Thymus (tissue), 11 donors: ENCODE measurements around the gene ITGB1BP1. TPM values are rescaled to one million over a fixed set of nuclear protein-coding genes. Genes with fewer than 3 reads are reported as not detected.

Experiments used
- DNase-seq, 9 donors: peaks; one replicate each; pipeline ENCODE4 v3.0.0-alpha.2; 2013; ENCODE audit warnings: low spot score in 9 of 9, low read depth in 6 of 9, missing footprints in 1 of 9
- H3K27ac ChIP-seq, 2 donors: one replicate each; pipeline ENCODE4 v1.5.1; 2013; ENCODE audit warnings: control low read depth in 1 of 2, low read depth in 1 of 2, low read length in 1 of 2, mild to moderate bottlenecking in 1 of 2, moderate library complexity in 1 of 2
- H3K27me3 ChIP-seq, 2 donors: one replicate each; pipeline ENCODE4 v1.5.1; 2013; ENCODE audit warnings: low read length in 1 of 2; ENCODE audit not compliant: control insufficient read depth in 2 of 2, insufficient read depth in 1 of 2
- H3K36me3 ChIP-seq, 2 donors: one replicate each; pipeline ENCODE4 v1.5.1; 2013; ENCODE audit warnings: low read length in 1 of 2, mild to moderate bottlenecking in 1 of 2, moderate library complexity in 1 of 2; ENCODE audit not compliant: control insufficient read depth in 2 of 2, insufficient read depth in 2 of 2
- H3K4me1 ChIP-seq, 2 donors: one replicate each; pipeline ENCODE4 v1.5.1; 2013; ENCODE audit warnings: low read length in 2 of 2; ENCODE audit not compliant: control insufficient read depth in 2 of 2, insufficient read depth in 2 of 2
- H3K4me3 ChIP-seq, 2 donors: one replicate each; pipeline ENCODE4 v1.5.1; 2013; ENCODE audit warnings: low read length in 2 of 2, control low read depth in 1 of 2, mild to moderate bottlenecking in 1 of 2
- H3K9me3 ChIP-seq, 2 donors: one replicate each; pipeline ENCODE4 v1.5.1; 2013; ENCODE audit warnings: low read length in 1 of 2, mild to moderate bottlenecking in 1 of 2; ENCODE audit not compliant: control insufficient read depth in 2 of 2, insufficient read depth in 1 of 2
- WGBS: extraction: QIAGEN DNeasy Blood & Tissue Kit; methylation state at CpG from one replicate; pipeline ENCODE4 v1.1.7; 2013; 5-methylcytosine and 5-hydroxymethylcytosine counted together
- polyA plus RNA-seq: library from polyadenylated mRNA; stranded (reverse); fragments of 200-250 nt; gene quantifications from one replicate; pipeline ENCODE4 v1.2.3, GENCODE V29; 2013
- total RNA-seq: library from RNA; stranded (reverse); fragments of 120-200 nt; gene quantifications from one replicate; pipeline ENCODE4 v1.2.4, GENCODE V29; 2013
- donor health status: healthy.

ITGB1BP1 gene
- total and polyA plus RNA-seq, 2 donors, result 37.3 to 116 TPM

DNA sequence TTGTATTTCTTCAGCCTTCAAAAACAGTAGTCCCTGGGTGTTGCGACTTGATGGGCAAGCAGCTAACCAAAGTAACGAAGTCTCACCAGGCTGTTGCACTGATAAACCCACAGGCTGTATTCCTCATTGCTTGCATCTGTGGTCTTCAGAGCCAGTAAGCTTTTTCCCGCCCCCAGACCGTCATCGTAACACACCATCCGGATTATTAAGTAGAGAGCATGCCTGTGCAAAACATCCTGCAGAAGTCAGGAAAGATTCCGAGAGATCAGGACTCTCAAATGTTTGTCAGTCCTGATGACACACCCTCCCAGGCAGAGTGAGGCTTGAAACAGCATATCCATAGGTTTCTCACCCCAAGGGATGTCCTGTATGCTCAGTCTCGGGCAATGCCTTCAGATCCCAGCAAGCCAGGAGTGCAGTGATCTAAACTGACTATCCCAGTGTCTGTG is 15.9 kb downstream of the ITGB1BP1 start:
- Histone ChIP-seq H3K4me3 (no peak overlapping the region), H3K27ac (no peak overlapping the region), H3K9me3 (no peaks in the 10 kb centered on the region), H3K27me3 (no peaks in the 10 kb centered on the region), H3K36me3 (peaks cover 25 to 57% of the 10 kb centered on the region in 2 donors), H3K4me1 (no peaks in the 10 kb centered on the region)
- DNase-seq, result no peak
- WGBS, result 97% methylated on average over 8 of the region's 8 CpGs

DNA sequence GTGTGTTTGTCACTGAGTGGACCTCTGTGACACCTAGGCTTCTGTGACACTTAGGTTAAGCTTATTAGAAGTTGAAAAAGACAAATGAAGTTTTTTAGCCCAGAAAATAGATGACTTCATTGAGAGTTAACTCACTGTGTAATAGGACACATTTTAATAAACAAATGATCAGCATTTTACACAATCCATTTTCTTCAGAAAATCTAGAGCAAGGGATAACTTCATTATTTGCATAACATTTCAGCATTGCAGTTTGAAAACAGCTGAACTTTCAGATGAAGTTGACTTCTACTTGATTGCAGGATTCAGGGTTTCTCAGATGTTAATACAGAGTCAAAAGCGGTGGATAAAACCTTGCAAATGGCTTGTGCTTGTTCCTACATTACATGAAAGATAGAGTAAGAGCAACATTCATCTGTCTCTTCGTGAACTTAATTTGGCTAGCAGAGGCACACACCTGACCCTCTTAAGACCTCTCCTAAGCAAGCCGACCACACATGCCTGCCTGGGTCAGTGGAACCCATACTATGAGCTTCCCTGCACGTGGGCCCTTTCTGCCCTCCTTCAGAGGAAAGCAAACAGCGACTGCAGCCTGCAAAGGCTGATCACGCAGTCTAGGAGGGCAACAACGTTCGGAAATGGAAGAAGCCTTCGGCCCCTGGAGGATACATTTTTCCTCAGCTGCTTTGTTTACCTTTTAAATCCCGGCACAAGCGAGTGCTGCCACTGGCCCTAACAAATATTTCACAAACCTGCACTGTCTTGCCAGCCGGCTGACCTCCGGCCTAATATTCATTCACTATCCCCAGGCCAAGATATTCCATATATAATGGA is 16.6 kb downstream of the ITGB1BP1 start:
- WGBS, result 96% methylated on average over 13 of the region's 13 CpGs
- Histone ChIP-seq H3K36me3 (peaks cover 21 to 52% of the 10 kb centered on the region in 2 donors), H3K4me3 (no peak overlapping the region), H3K27me3 (no peaks in the 10 kb centered on the region), H3K9me3 (no peaks in the 10 kb centered on the region), H3K27ac (no peak overlapping the region), H3K4me1 (no peaks in the 10 kb centered on the region)
- no peak for DNase-seq

- no peak overlapping the region for H3K4me3 ChIP-seq
- H3K36me3 ChIP-seq, result peaks cover 16 to 43% of the 10 kb centered on the region in 2 donors
- WGBS, result 99% methylated on average over 2 of the region's 2 CpGs
- H3K9me3 ChIP-seq, result no peaks in the 10 kb centered on the region
- DNase-seq, result no peak
- H3K4me1 ChIP-seq, result no peaks in the 10 kb centered on the region
- H3K27ac ChIP-seq, result no peak overlapping the region
- no peaks in the 10 kb centered on the region for H3K27me3 ChIP-seq
Measured at GRCh38 chr2:9405636-9406035, 17.7 kb downstream of the ITGB1BP1 start.

DNA sequence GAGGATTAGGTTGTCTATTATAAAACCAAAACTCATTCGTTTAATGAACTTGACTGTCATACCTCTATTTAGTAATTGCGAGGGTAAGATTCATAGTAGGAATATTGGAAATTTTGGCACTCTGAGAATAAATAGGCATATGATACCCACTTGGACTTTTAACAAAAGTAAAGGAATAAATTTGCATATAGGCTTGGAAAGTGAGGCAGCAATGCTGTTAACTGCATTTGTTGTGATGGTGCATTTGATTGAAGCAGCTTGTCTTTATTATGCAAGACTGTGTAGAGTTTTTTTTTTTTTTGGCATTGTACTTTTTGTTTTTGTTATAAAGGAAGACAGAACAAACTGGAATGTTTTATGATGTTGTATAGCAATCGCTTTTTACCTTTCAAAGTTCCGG is 18.9 kb downstream of the ITGB1BP1 start:
- H3K36me3 ChIP-seq, result peaks cover 12 to 37% of the 10 kb centered on the region in 2 donors
- no peak for DNase-seq
- no peaks in the 10 kb centered on the region for H3K27me3 ChIP-seq
- WGBS, result 97% methylated on average over 4 of the region's 4 CpGs
- no peaks in the 10 kb centered on the region for H3K9me3 ChIP-seq
- H3K4me1 ChIP-seq, result no peaks in the 10 kb centered on the region
- H3K4me3 ChIP-seq, result no peak overlapping the region
- H3K27ac ChIP-seq, result no peak overlapping the region

DNA sequence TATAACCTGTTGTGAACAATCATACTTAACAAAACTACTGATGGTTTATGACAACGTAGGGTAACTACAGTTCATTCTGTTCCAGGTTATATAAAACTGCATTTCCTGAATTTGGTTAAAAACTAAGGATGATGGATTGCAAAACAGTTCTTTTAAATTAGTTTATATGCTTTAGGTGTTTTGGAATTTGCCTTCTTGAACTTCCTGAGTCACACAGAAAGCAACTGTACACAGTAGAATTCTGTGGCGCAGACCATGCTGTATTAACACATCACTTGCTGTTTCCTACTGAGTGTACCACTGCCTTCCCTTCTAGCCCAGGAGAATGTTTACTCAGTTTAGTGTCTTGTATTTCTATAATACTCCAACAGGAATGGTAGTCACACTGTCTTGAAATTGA is 19.4 kb downstream of the ITGB1BP1 start:
- 85% methylated on average over 2 of the region's 2 CpGs for WGBS
- no peak overlapping the region for H3K4me3 ChIP-seq
- H3K36me3 ChIP-seq, result peaks cover 11 to 32% of the 10 kb centered on the region in 2 donors
- H3K27me3 ChIP-seq, result no peaks in the 10 kb centered on the region
- no peaks in the 10 kb centered on the region for H3K4me1 ChIP-seq
- H3K9me3 ChIP-seq, result no peaks in the 10 kb centered on the region
- DNase-seq, result no peak
- no peak overlapping the region for H3K27ac ChIP-seq

- H3K27me3 ChIP-seq, result no peaks in the 10 kb centered on the region
- H3K4me3 ChIP-seq, result no peak overlapping the region
- no peaks in the 10 kb centered on the region for H3K4me1 ChIP-seq
- H3K27ac ChIP-seq, result no peak overlapping the region
- 94% methylated on average over 19 of the region's 19 CpGs for WGBS
- peaks cover 4 to 16% of the 10 kb centered on the region in 2 donors for H3K36me3 ChIP-seq
- no peak for DNase-seq
- H3K9me3 ChIP-seq, result no peaks in the 10 kb centered on the region
Measured at GRCh38 chr2:9401646-9402371, 21.5 kb downstream of the ITGB1BP1 start.

- no peaks in the 10 kb centered on the region for H3K27me3 ChIP-seq
- DNase-seq, result no peak
- WGBS, result 98% methylated on average over 12 of the region's 12 CpGs
- H3K4me3 ChIP-seq, result no peak overlapping the region
- no peak overlapping the region for H3K27ac ChIP-seq
- no peaks in the 10 kb centered on the region for H3K4me1 ChIP-seq
- H3K36me3 ChIP-seq, result peaks cover 4 to 12% of the 10 kb centered on the region in 2 donors
- no peaks in the 10 kb centered on the region for H3K9me3 ChIP-seq
Measured at GRCh38 chr2:9401059-9401547, 22.2 kb downstream of the ITGB1BP1 start.

- WGBS, result 87% methylated on average over 12 of the region's 12 CpGs
- H3K4me3 ChIP-seq, result no peak overlapping the region
- H3K9me3 ChIP-seq, result no peaks in the 10 kb centered on the region
- no peaks in the 10 kb centered on the region for H3K4me1 ChIP-seq
- H3K27ac ChIP-seq, result no peak overlapping the region
- H3K27me3 ChIP-seq, result no peaks in the 10 kb centered on the region
- DNase-seq, result peak in 1 of 9 donors; percentile 8
- H3K36me3 ChIP-seq, result peaks cover 0 to 7% of the 10 kb centered on the region in 2 donors
Measured at GRCh38 chr2:9400268-9401058, 22.9 kb downstream of the ITGB1BP1 start.
